Cardiac muscle cell (in vitro differentiated cells and primary cell): Measurements from ENCODE around the gene MYO15A. TPM values are rescaled to one million over a fixed set of nuclear protein-coding genes. Genes with fewer than 3 reads are reported as not detected.

Experiments
- DNase-seq, 2 donors: peaks; one replicate each; pipeline versions ENCODE4 v3.0.0 to v3.0.0-alpha.2; 2010 to 2017; ENCODE audit warnings: low read depth in 1 of 2, low spot score in 1 of 2
- H3K27ac ChIP-seq: fragments of 200-600 bp; sonication (generic); 2 replicates; pipeline ENCODE4 v1.5.1; 2016
- H3K27me3 ChIP-seq: fragments of 200-600 bp; sonication (generic); 2 replicates; pipeline ENCODE4 v1.6.0; 2016; ENCODE audit warnings: control low read depth
- H3K36me3 ChIP-seq: fragments of 200-600 bp; sonication (generic); 2 replicates; pipeline ENCODE4 v1.5.1; 2016; ENCODE audit warnings: control low read depth
- H3K4me1 ChIP-seq: fragments of 200-600 bp; sonication (generic); 2 replicates; pipeline ENCODE4 v1.8.1; 2017; ENCODE audit warnings: low read depth, mild to moderate bottlenecking, mixed run types
- H3K4me3 ChIP-seq: fragments of 200-600 bp; sonication (generic); 2 replicates; pipeline ENCODE4 v1.5.1; 2016; ENCODE audit warnings: mild to moderate bottlenecking
- H3K9me3 ChIP-seq: fragments of 200-600 bp; sonication (generic); 2 replicates; pipeline ENCODE4 v1.5.1; 2017; ENCODE audit warnings: low read depth, mild to moderate bottlenecking, control low read depth
- polyA plus RNA-seq: library from polyadenylated mRNA; unstranded; fragments of >200 nt; fragmentation: Nextera tagmentation; extraction: Ambion mirVana; gene quantifications from 2 replicates; pipeline ENCODE4 v1.2.1, GENCODE V29; 2016
- total RNA-seq: library from RNA; depleted of rRNA; stranded (reverse); fragments of >200 nt; gene quantifications from 2 replicates; pipeline ENCODE4 v1.2.3, GENCODE V29; 2016
- TF ChIP-seq, protein P1 (sequence below): IDR thresholded peaks from 2 replicates; pipeline ENCODE4 v1.5.1; 2012; ENCODE audit warnings: low read depth, mild to moderate bottlenecking, low read length

MYO15A gene
- total and polyA plus RNA-seq, 2 experiments from 2014 or later, result 3.9 to 4.9 TPM

DNA sequence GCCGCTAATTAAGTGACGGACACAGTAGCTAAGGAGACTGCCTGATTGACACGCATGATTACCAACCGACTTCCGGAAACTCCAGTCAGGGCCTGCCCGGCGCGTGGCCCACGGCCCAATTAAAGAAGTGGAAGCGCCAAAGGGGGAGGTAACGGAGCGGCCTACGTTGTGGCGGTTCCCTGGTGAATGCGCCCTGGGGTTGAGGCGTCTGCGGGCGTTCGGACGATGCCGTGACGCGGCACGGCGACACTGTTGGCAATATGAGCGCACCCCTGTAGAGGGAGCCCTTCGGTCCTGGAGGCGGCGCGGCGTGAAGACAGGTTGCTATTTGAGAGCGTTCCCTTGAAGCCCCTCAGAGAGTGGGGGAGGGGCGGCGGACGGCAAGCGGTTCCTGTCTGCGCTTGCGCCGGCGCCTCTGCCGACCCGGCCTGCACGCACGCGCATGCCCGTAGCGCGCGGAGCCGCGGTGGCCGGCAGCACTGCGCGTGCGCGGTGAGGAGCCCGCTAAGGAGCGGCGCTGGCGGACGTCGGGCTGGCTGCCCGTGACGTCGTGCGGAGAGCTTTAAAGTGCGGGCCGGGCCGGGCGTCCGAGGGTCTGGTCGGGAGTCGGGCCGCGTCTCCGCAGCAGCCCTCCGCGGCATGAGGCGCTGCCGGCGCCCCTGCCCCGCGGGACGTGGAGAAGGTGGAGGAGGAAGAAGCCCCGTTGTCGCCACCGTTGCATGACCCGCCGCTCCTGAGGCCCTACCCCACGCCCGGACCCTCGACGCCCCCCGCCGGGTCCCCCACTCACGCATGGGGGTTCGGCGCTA, 75.0 kb downstream of the MYO15A start, which contains the start of gene ALKBH5:
TSS of gene ALKBH5 (plus strand) at position 495 of the 809 bp plus-strand sequence. CDS start 416 bp downstream, outside the sequence.
- DNase-seq, result peak; percentile 99 to 100
- peaks cover 10% of the 10 kb centered on the region for H3K36me3 ChIP-seq
- H3K9me3 ChIP-seq, result no peaks in the 10 kb centered on the region
- TF ChIP-seq, protein P1, sequence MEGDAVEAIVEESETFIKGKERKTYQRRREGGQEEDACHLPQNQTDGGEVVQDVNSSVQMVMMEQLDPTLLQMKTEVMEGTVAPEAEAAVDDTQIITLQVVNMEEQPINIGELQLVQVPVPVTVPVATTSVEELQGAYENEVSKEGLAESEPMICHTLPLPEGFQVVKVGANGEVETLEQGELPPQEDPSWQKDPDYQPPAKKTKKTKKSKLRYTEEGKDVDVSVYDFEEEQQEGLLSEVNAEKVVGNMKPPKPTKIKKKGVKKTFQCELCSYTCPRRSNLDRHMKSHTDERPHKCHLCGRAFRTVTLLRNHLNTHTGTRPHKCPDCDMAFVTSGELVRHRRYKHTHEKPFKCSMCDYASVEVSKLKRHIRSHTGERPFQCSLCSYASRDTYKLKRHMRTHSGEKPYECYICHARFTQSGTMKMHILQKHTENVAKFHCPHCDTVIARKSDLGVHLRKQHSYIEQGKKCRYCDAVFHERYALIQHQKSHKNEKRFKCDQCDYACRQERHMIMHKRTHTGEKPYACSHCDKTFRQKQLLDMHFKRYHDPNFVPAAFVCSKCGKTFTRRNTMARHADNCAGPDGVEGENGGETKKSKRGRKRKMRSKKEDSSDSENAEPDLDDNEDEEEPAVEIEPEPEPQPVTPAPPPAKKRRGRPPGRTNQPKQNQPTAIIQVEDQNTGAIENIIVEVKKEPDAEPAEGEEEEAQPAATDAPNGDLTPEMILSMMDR, result peak; percentile 17
- H3K27me3 ChIP-seq, result no peaks in the 10 kb centered on the region
- peak within 1 kb of the TSS; percentile 96 for H3K27ac ChIP-seq
- H3K4me1 ChIP-seq, result peaks cover 52% of the 10 kb centered on the region
- peak within 1 kb of the TSS; percentile 88 for H3K4me3 ChIP-seq

DNA sequence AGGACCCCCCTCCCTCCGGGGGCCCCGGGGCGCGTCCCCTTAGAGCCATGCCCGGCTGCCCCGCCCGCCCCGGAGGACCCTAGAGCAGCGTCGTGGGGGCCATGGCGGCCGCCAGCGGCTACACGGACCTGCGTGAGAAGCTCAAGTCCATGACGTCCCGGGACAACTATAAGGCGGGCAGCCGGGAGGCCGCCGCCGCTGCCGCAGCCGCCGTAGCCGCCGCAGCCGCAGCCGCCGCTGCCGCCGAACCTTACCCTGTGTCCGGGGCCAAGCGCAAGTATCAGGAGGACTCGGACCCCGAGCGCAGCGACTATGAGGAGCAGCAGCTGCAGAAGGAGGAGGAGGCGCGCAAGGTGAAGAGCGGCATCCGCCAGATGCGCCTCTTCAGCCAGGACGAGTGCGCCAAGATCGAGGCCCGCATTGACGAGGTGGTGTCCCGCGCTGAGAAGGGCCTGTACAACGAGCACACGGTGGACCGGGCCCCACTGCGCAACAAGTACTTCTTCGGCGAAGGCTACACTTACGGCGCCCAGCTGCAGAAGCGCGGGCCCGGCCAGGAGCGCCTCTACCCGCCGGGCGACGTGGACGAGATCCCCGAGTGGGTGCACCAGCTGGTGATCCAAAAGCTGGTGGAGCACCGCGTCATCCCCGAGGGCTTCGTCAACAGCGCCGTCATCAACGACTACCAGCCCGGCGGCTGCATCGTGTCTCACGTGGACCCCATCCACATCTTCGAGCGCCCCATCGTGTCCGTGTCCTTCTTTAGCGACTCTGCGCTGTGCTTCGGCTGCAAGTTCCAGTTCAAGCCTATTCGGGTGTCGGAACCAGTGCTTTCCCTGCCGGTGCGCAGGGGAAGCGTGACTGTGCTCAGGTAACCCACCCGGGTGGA, 75.8 kb downstream of the MYO15A start:
- Histone ChIP-seq H3K4me3 (peak overlapping the region; percentile 88), H3K27ac (peak overlapping the region; percentile 96), H3K27me3 (no peaks in the 10 kb centered on the region), H3K4me1 (peaks cover 51% of the 10 kb centered on the region), H3K9me3 (no peaks in the 10 kb centered on the region), H3K36me3 (peaks cover 10% of the 10 kb centered on the region)
- TF ChIP-seq, protein P1, result no peak
- peak; percentile 38 to 62 for DNase-seq

DNA sequence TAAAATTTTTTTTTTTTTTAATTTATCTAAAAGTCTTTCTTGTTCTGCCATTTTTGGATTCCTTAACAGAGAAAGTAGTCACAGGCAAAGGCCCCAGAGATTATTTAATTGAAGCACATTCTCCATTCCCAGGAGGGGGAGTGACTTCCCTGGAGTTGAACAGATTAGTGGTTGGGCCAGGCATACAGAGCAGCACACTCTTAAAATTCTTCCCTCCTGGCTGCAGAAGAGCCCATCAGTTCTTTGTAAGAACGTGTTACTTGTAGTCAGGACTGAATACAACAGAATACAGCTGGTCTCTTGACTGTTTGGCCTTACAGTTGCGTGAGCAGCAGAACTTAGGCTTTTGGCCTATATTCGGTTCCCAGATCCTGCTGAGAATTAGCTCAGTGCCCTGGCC, 76.8 kb downstream of the MYO15A start:
- H3K27ac ChIP-seq, result no peak overlapping the region

DNA sequence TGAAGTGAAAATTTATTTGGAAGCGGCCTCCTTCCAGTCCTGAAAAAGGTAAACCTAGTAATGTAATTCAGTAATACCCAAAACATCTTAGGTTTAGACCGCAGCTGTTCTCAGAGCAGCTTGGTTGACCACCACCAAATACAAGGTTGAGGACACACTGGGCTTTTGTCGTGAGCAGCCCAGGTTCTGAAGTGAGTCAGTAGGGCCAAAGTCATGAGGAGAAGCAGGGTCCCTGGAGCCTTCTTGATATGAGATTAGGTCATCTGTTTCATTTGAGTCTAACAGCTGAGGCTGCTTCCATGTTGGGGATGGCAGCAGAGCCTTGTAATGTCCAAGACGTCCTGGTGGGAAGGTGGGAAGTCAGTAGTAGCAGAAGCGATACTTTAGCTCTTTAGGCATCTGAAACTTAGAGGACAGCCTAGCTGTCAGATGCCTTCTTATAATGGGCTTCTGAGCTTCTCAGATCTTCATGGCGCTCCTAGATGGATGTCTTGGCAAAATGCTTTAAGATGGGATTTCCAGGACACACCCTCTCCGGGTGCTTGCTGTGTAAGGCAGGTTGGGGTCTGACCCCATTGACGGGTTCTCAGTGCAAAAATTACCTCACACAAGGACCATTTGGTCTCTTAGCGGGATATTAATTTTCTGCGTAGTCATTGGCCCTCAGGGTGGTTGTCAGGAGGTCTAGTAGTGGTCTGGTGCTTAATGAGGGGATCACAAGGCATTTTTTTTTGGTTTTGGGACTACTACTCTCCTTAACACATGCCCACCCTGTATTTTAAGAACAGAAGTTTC, 77.5 kb downstream of the MYO15A start:
- Histone ChIP-seq H3K27me3 (no peaks in the 10 kb centered on the region), H3K4me3 (peak overlapping the region; percentile 88), H3K4me1 (peaks cover 47% of the 10 kb centered on the region), H3K36me3 (peaks cover 10% of the 10 kb centered on the region), H3K9me3 (no peaks in the 10 kb centered on the region), H3K27ac (no peak overlapping the region)
- TF ChIP-seq, protein P1, result no peak
- no peak for DNase-seq

More for the DNA sequence above, 76.8 kb downstream of the MYO15A start:
- H3K4me3 ChIP-seq, result peak overlapping the region; percentile 88
- peaks cover 46% of the 10 kb centered on the region for H3K4me1 ChIP-seq
- H3K27me3 ChIP-seq, result no peaks in the 10 kb centered on the region
- TF ChIP-seq, protein P1, result no peak
- no peaks in the 10 kb centered on the region for H3K9me3 ChIP-seq
- H3K36me3 ChIP-seq, result peaks cover 10% of the 10 kb centered on the region
- DNase-seq, result peak; percentile 56 to 64

DNA sequence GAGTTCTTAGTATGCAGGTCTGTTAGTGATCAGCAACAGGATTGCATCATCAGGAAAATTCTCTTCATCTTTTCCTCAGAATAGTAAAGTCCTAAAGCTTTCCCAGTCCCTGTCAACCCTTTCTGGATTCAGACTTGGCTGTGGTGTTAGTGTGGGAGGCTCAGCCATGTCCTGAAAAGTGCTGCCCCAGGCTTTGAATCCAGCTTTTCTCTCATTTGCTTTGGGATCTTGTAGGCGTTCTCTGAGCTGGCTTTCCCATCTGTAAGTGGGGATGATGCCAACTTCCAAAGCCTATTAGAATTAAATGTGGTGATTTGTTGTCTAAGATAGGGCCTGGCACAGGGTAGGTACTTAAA, 78.0 kb downstream of the MYO15A start:
- no peak overlapping the region for H3K27ac ChIP-seq
- peaks cover 10% of the 10 kb centered on the region for H3K36me3 ChIP-seq
- peaks cover 48% of the 10 kb centered on the region for H3K4me1 ChIP-seq
- peak in 1 of 2 donors; percentile 80 for DNase-seq
- no peaks in the 10 kb centered on the region for H3K27me3 ChIP-seq
- TF ChIP-seq, protein P1, result no peak
- no peaks in the 10 kb centered on the region for H3K9me3 ChIP-seq
- H3K4me3 ChIP-seq, result peak overlapping the region; percentile 88
